ENCODE results near the gene CACNA2D1.
"Not testable (repeated sequence)": the region's sequence is repeated elsewhere in the genome, so short reads cannot be mapped to it uniquely, and the experiment has no call there.

The CACNA2D1 gene

GRCh38 chr7:82172017-82172416 lies 271.6 kb downstream of the CACNA2D1 start:
- DNase-seq (ENCODE audit: low read depth in 2 of 2) = no peak

DNA sequence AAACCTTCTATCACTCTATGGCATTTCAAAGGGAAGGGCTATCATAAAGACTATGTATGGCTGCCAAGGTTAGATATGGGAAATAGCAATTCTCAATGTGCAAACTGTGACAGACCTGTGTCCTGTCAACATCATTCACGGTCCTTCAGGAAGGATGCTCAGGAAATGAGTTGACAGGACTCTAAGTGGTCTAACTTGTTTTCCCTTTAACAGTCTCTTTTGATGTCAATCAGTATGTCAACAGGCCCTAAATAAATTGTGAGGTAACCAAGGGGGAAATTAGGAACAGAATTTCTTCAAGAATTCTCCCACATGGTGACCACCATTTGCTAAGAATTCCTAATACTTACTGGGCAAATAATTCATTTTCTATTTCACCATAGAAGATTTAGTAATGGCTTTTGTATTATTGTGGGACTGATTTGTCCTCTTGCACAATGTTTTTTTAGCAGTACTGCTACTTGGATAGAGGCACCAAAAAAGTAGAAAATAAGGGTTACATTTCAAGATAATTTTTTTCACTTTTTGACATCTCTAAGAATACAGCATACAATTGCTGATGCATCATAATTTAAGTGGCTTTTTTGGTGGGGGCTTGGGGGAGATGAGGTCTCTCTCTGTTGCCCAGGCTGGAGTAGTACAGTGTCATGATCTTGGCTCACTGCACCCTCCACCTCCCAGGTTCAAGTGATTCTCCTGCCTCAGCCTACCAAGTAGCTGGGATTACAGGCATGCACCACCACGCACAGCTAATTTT lies 275.8 kb downstream of the CACNA2D1 start:
- no peak for DNase-seq (ENCODE audit: low read depth in 2 of 2)

DNA sequence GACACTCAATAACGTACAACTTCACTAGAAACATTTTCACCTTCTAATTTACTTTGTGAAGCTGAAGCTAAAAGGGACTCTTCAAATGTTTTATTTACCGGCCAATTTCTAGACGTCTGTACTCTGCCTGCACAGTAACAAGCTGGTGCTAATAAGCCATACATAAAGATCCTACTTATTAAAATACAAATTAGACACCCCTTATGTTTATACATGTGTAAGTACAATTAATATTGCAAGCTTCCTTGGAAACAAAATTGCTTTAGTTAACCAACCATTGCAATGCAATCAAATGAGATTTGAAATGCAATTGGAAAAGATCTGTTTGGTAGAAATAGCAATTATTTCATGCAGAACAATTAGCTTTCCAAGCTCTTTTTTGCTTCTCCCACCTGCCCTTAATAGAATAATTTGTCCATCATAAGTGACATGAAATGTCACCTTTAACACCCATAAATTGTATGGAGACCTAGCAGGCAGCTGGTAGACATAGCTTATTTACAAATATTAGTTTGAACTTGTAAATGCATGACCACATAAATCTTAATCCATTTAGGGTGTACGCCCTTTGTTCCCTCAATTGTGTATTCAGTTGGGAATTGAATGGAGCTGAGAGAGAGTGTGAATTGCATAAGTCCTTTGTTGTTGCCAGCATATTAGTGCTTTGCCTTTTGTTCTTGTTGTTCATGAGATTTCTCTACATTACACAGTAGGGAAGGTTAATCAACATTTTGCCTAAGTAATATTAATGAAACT lies 277.1 kb downstream of the CACNA2D1 start:
- no peak for DNase-seq (ENCODE audit: low read depth in 2 of 2)

DNA sequence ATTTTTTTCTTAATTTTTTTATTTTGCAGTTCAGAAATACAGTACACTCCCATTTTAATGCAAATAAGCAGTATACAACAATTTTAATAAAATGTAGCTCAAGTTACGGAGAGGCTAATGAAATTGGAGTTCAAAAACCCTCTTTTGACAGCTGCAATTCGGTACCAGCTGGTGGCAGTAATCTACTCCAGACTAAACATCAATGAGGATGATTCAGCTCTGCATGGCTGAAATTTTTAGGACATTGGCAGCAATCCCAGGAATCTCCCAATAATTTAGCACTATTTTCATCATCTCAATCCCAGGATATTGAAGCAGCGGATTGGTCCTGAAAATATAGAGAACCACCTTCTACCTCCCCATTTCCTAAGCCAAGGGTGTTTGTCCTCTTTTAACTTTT lies 278.8 kb downstream of the CACNA2D1 start:
- DNase-seq (ENCODE audit: low read depth in 2 of 2) = no peak

DNA sequence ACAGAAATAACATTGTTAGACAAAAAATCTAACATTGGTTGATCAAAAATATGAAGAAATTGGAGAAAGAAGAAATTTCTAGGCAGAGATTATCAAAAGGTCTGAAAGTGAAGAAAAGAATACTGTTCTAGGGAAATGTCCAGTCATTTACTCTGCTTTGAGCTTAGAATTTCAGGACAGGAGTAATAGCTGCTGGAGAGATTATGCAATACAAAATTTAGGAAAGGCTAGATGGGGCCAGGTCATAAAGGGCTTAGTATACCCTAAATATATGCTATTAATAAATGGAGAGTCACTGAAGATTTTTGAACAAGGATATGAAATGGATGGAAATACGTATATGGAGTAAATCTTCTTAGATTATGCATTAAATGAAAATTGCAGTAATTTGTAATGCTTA lies 279.2 kb downstream of the CACNA2D1 start:
- DNase-seq (ENCODE audit: low read depth in 2 of 2) = no peak

GRCh38 chr7:82163586-82163985 lies 280.0 kb downstream of the CACNA2D1 start:
- DNase-seq (ENCODE audit: low read depth in 2 of 2) = no peak

DNA sequence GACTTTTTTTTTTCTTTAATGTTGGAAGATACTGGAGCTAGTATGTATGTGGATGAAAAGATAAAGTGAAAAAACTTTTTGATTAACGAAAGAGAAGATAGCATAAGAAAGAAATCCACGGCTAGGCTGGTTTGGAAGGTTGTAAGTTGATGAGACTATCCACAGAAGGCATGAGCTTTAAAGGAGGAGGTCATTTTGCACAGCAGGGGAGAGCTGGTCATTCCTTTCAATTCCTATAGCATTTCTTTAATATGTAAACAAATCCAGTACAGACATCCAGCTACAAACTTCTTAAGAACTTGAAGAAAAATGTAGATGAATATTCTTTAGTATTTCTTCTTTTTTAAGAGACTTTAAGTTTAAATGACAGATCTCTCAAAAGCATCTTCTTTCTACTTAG lies 281.3 kb downstream of the CACNA2D1 start:
- DNase-seq (ENCODE audit: low read depth in 2 of 2) = no peak

GRCh38 chr7:82158327-82158726 lies 285.2 kb downstream of the CACNA2D1 start:
- DNase-seq (ENCODE audit: low read depth in 2 of 2) = no peak

DNA sequence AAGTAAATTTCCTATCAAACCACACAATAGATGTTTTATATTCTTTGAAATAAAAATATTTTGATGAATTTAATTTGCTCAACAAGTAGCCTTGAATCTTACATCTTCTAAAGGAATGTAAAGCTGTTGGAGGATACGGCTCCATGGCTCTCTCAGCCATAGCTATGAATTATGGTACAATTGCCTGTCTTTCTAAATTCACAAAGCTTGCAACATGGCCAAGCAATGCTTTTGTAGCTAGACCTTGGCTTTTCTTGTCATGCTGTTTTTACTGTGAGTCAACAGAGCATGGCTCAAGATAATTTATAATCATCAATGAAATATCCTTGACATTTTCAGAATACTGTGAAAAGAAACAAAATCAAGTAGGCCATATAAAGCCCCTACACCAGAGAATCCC lies 286.7 kb downstream of the CACNA2D1 start:
- no peak for DNase-seq (ENCODE audit: low read depth in 2 of 2)

DNA sequence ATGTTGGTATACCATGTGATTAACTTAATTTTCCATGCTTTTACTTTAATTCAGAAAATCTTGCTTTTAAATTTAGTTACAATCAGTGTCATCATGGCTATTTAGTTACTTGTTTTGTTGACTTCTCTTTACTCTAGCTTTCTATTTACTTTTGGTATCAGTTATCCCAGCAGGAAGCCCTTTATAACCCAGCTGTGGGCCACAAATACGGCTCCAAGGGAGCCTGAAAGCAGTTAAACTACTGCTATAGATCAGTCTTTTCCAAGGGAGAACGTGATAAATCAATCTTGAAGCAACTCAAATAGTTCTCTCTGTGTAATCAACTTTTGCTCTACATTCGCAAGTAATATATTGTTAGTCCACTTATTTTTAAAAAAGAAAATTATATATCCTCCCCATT lies 287.4 kb downstream of the CACNA2D1 start:
- DNase-seq (ENCODE audit: low read depth in 2 of 2) = no peak

GRCh38 chr7:82154728-82155127 lies 288.8 kb downstream of the CACNA2D1 start:
- DNase-seq (ENCODE audit: low read depth in 2 of 2) = no peak

DNA sequence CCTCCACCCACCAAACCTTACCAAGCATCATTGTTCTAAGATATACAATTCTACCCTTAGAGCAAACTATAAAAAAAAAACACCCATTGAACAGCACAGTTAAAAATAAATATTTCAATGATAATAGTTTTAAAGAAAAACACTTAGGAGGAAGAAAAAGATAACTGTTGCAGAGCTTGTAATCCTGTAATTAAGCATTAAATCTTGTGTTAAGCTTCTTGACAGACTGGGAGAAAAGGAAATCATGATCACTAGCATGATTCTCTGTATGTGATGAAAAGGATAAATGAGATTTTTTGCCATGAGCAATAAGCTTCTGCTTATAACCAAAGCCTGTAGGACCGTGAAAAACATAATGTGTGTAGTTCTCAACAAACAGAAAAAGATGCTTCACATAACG lies 289.8 kb downstream of the CACNA2D1 start:
- no peak for DNase-seq (ENCODE audit: low read depth in 2 of 2)

GRCh38 chr7:82152858-82153257 lies 290.7 kb downstream of the CACNA2D1 start:
- DNase-seq (ENCODE audit: low read depth in 2 of 2) = no peak

DNA sequence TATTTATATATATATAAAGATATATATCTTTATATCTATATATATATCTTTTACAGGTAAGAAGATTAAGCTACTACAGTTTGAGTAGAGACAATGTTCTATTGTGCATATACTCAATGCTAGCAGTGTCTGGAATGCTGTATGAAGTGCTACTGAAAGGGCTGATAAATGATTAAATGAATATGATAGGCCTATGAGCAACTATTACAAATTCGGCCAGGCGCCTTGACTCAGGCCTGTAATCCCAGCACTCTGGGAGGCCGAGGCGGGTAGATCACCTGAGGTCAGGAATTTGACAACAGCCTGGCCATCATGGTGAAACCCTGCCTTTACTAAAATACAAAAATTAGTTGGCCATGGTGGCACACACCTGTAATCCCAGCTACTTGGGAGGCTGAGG lies 297.1 kb downstream of the CACNA2D1 start:
- no peak for DNase-seq (ENCODE audit: low read depth in 2 of 2)

GRCh38 chr7:82142263-82142864 lies 301.2 kb downstream of the CACNA2D1 start:
- DNase-seq (ENCODE audit: low read depth in 2 of 2) = no peak

DNA sequence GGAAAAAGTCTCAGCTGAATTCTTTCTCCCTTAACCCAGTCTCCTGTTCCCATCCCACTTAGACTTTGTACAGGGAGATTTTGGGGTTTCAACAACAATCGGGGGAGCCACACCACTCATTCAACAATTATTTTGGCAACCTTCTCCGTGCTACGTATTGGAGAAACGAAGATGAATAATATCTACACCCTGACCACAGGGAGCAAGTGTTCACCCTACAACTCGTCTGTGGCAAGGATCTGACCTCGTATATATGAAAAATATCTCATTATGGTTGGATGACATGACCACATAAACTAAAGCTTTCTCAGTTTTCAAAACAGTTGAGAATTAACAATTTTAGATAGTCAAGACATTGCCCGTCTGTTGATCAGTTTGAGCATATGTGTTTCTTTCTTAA lies 302.1 kb downstream of the CACNA2D1 start:
- no peak for DNase-seq (ENCODE audit: low read depth in 2 of 2)

DNA sequence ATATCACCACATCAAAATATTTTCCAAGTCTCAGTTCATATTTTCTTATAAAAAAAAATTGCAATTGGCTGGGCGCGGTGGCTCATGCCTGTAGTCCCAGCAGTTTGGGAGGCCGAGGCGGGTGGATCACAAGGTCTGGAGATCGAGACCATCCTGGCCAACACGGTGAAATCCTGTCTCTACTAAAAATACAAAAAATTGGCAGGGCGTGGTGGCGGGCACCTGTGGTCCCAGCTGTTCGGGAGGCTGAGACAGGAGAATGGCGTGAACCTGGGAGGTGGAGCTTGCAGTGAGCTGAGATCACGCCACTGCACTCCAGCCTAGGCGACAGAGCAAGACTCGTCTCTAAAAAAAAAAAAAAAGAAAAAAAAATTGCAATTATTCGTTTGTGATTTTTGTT lies 303.0 kb downstream of the CACNA2D1 start:
- DNase-seq (ENCODE audit: low read depth in 2 of 2) = not testable (repeated sequence)

DNA sequence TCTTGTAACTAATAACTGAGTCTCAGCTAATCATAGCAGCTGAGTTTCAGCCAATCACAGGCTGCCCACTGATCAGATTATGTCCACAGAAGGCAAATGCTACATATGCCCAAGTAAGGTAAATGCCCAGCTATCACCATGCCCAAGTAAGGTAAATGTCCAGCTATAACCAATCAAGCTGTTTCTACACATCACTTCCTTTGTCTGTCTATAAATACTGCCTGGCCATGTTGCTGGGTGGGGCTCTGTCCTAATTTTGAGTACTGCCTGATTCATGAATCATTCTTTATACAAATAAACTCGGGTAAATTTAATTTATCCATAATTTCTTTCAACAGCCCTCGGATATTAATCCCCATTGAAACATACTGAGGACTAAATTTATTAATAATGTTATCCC lies 312.4 kb downstream of the CACNA2D1 start:
- DNase-seq (ENCODE audit: low read depth in 2 of 2) = no peak

DNA sequence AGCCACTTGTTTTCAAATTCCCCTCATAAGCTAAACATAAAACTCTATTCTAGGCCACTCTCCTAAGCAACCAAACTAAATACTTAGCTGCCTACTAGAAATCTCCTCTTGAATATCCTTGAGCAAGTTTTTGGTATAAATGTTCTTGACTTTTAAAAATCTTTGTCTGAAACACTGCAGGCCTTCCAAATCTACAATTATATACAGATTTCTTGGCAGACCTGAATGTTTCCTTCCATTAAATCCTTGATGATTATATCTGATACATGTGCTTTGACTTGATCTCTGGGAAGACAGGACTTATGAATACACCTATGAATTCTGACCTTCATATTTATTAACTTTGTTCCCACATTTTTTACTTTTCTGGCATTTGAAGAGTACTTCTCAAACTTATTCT lies 314.5 kb downstream of the CACNA2D1 start:
- no peak for DNase-seq (ENCODE audit: low read depth in 2 of 2)

DNA sequence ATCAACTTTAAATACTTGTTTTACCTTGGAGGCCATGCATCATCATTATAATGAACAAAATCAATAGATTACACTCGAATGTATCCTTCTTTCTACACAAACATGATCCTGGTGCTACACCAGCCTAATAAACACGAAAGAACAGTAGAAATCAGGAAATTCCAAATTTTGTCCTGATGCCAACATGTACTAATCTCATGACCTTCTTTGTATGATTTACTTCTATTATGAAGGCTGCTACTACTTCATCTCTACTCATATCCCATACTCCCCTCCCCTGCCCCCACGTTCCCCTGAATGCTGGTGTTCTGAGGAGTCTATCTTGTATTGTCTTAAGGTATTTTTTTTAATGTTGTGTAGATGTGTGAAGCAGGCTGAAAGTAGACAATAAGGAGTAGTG lies 315.0 kb downstream of the CACNA2D1 start:
- DNase-seq (ENCODE audit: low read depth in 2 of 2) = no peak

DNA sequence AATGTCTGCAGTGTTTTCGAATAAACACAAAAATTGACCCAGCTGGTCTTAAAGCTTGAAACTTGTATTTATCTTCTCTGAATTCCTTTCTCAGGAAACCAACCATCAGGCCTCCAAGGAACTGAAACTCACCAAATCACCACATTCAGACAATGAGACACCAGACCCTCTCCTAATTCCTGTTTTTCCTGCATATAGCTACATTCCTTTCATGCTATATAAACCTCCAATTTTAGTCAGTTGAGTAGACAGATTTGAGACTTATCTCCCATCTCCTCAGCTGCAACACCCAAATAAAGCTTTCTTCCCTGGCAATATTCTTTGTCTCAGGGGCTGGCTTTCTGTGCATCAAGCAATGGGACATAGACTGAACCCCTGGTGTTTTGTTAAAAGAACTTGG lies 317.0 kb downstream of the CACNA2D1 start:
- DNase-seq (ENCODE audit: low read depth in 2 of 2) = no peak

- no peak for DNase-seq (ENCODE audit: low read depth in 2 of 2)
These were observed 319.1 kb downstream of the CACNA2D1 start for GRCh38 chr7:82124445-82124844.

DNA sequence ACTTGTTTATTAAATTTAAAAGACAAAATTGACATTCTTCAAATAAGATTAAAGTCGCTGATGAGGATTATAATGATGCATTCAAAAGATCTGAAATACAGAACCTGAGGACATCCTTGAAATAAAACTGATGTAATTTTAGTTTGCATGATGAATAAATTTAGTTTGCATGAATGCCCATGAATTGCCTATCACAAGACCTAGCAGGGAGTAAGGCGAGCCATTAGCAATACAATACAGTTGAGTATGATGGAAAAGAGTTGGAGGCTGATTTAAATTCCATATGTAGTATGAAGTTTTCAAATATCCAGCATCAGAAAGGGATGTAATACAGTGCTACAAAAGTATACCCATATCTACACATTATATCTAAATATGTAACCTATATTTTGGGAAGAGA lies 321.3 kb downstream of the CACNA2D1 start:
- no peak for DNase-seq (ENCODE audit: low read depth in 2 of 2)
